22Rv1 (cell line): ENCODE measurements around the gene C1QTNF3.
A peak's percentile ranks its signal among the peaks of the same experiment; 100 is the strongest.

Experiments used
- H3K27ac ChIP-seq: fragments of 450-650 bp; 2 replicates; pipeline ENCODE4 v1.5.1; 2017
- CTCF ChIP-seq: fragments of 450-650 bp; IDR thresholded peaks from 2 replicates; pipeline ENCODE4 v1.5.1; 2017; ENCODE audit warnings: mild to moderate bottlenecking
- ZFX ChIP-seq: fragments of 450-650 bp; IDR thresholded peaks from 2 replicates; pipeline ENCODE4 v1.6.1; 2017; ENCODE audit warnings: antibody characterized with exemption, borderline replicate concordance

The C1QTNF3 gene

GRCh38 chr5:34053571-34054399 is 10.8 kb upstream of the C1QTNF3 start:
- H3K27ac ChIP-seq = no peak overlapping the region
- TF ChIP-seq ZFX (no peak), CTCF (no peak)

- no peak overlapping the region for H3K27ac ChIP-seq
- TF ChIP-seq ZFX (no peak), CTCF (no peak)
Measured at GRCh38 chr5:34053133-34053532, 10.1 kb upstream of the C1QTNF3 start.

- peak overlapping the region; percentile 22; the same call in 1 of the 2 replicates for H3K27ac ChIP-seq
Measured at GRCh38 chr5:34051374-34051980, 8.5 kb upstream of the C1QTNF3 start.

GRCh38 chr5:34047774-34048572 is 5.0 kb upstream of the C1QTNF3 start:
- TF ChIP-seq ZFX (no peak), CTCF (no peak)
- no peak overlapping the region for H3K27ac ChIP-seq

More at GRCh38 chr5:34051374-34051980, 8.5 kb upstream of the C1QTNF3 start:
- TF ChIP-seq CTCF (no peak), ZFX (no peak)

- H3K27ac ChIP-seq = no peak overlapping the region
- TF ChIP-seq ZFX (no peak), CTCF (no peak)
Measured at GRCh38 chr5:34047143-34047542, 4.1 kb upstream of the C1QTNF3 start.

GRCh38 chr5:34045996-34046395 is 3.0 kb upstream of the C1QTNF3 start:
- TF ChIP-seq CTCF = no peak
- no peak for TF ChIP-seq ZFX
- no peak overlapping the region for H3K27ac ChIP-seq
